Body of pancreas (tissue), 4 donors: Measurements from ENCODE around the gene ANKRD24. TPM values are rescaled to one million over a fixed set of nuclear protein-coding genes. Genes with fewer than 3 reads are reported as not detected.
"Not testable (repeated sequence)": the region's sequence is repeated elsewhere in the genome, so short reads cannot be mapped to it uniquely, and the experiment has no call there.

Source experiments
- ATAC-seq: fragments of 150-250 bp; one replicate; pipeline ENCODE4 v1.9.1; 2016
- DNase-seq, 4 donors: peaks; one replicate each; pipeline ENCODE4 v3.0.0-alpha.2; 2019
- H3K27ac ChIP-seq, 4 donors: fragments of 200-600 bp; sonication (generic); 1 replicate in 3 of 4; 2 replicates in 1 of 4; pipeline versions ENCODE4 v1.5.1 to v1.6.1; 2016 to 2019; ENCODE audit warnings: mild to moderate bottlenecking in 1 of 4, mixed read lengths in 1 of 4, moderate library complexity in 1 of 4
- H3K27me3 ChIP-seq, 2 donors: fragments of 200-600 bp; sonication (generic); one replicate each; pipeline ENCODE4 v1.6.0; 2016; ENCODE audit warnings: mild to moderate bottlenecking in 1 of 2
- H3K36me3 ChIP-seq, 2 donors: fragments of 200-600 bp; sonication (generic); replicated peaks in 1 of 2; 2 replicates each; pipeline ENCODE4 v1.5.1; 2016; ENCODE audit warnings: low read depth in 2 of 2; ENCODE audit not compliant: insufficient read depth in 1 of 2
- H3K4me1 ChIP-seq: fragments of 200-600 bp; sonication (generic); one replicate; pipeline ENCODE4 v1.6.0; 2016
- H3K4me3 ChIP-seq, 2 donors: fragments of 200-600 bp; sonication (generic); 1 replicate in 1 of 2; 2 replicates in 1 of 2; pipeline ENCODE4 v1.5.1; 2016 to 2019
- H3K9me3 ChIP-seq, 3 donors: fragments of 200-600 bp; sonication (generic); 1 replicate in 2 of 3; 2 replicates in 1 of 3; pipeline ENCODE4 v1.5.1; 2016
- CTCF ChIP-seq, 7 experiments: fragments of 450-650 bp in 4 of 7; fragments of 200-600 bp in 3 of 7; sonication (generic) in 3 of 7; IDR thresholded peaks; one replicate each; pipeline ENCODE4 v1.5.1; 2016 to 2019; ENCODE audit warnings: antibody characterized with exemption in 7 of 7
- POLR2A ChIP-seq, 3 donors: fragments of 450-650 bp; IDR thresholded peaks; one replicate each; pipeline ENCODE4 v1.6.1; 2016; ENCODE audit warnings: antibody characterized with exemption in 3 of 3, mild to moderate bottlenecking in 2 of 3
- WGBS, 2 donors: methylation state at CpG; one replicate each; pipeline ENCODE4 v1.1.5; 2017; 5-methylcytosine and 5-hydroxymethylcytosine counted together
- intact Hi-C: fragments of 100-400 bp; cut with DNase I; formaldehyde crosslinking; loops from one replicate; pipeline ENCODE4 v1.15.1; 2023
- total RNA-seq, 2 donors: library from RNA; depleted of rRNA; stranded (reverse); fragments of >200 nt; gene quantifications; one replicate each; pipeline ENCODE4 v1.1.0, GENCODE V29; 2016

ANKRD24 gene
- total RNA-seq, 2 donors from 2014 or later = 2.1 to 3.6 TPM

DNA sequence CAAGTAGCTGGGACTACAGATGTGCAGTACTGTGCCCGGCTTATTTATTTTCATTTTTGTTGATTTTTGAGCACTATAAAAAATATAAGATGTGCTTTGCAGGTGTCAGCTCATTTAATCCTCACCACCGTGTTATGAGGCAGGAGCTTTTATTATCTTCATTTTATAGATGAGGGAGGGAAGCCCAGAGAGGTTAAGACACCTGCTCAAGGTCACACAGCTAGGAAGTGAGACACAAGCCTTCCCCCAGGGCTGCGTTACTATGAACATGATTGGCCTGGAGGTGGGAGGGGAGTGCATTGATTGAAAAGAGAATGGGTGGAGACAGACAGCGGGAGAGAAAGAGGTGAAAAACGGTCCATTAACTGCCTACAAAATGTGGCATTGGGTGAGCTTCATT, 7.2 kb downstream of the ANKRD24 start:
- TF ChIP-seq POLR2A (IDR thresholded peaks at IDR 0.05) (no peak), CTCF (IDR thresholded peaks at IDR 0.05) (no peak)
- ATAC-seq (no peak), DNase-seq (no peak)
- no peaks in the 10 kb centered on the region for H3K9me3 ChIP-seq
- intact Hi-C loops = loop anchor here (10.0 kb wide), 1 partner anchor 185 kb away; the partner anchor contains the start of gene PIAS4
- H3K27me3 ChIP-seq = no peaks in the 10 kb centered on the region
- H3K4me3 ChIP-seq = no peak overlapping the region
- H3K36me3 ChIP-seq = no peaks in the 10 kb centered on the region
- WGBS, 2 donors = 64 to 67% methylated on average over 5 of the region's 5 CpGs
- H3K27ac ChIP-seq = no peak overlapping the region
- peaks cover 5% of the 10 kb centered on the region for H3K4me1 ChIP-seq

DNA sequence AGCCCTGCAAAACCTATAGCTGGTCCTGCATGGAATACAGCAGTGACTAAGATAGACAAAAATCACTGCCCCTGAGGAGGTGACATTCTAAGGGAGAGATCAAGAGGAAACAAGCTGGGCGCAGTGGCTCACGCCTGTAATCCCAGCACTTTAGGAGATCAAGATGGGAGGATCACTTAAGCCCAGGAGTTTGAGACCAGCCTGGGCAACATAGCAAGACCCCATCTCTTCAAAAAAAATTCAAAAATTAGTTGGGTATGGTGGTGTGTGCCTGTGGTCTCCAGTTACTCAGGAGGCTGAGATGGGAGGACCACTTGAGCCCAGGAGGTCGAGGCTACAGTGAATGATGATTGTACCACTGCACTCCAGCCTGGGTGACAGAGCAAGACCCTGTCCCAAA, 10.0 kb downstream of the ANKRD24 start:
- 89 to 94% methylated on average over 3 of the region's 3 CpGs for WGBS, 2 donors
- H3K4me3 ChIP-seq, H3K27ac ChIP-seq, intact Hi-C loops, DNase-seq, ATAC-seq, H3K4me1 ChIP-seq, H3K9me3 ChIP-seq, H3K36me3 ChIP-seq: not testable (repeated sequence)
- peaks cover 0 to 16% of the 10 kb centered on the region in 2 donors for H3K27me3 ChIP-seq

DNA sequence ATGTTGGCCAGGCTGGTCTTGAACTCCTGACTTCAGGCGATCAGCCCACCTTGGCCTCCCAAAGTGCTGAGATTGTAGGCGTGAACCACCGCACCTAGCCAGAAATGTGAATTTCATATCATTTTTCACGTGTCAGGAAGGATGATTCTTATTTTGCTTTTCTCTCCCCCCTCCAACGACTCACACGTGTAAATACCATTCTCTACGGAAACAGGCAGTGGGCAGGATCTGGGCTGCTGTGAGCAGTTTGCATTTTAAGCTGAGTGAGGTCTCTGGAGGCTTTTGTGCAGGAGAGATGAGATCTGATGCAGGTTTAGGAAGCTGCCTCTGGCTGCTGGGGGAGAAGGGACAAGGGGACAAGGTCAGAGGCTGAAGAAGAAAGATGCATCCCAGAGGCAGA, 11.9 kb downstream of the ANKRD24 start:
- no peaks in the 10 kb centered on the region for H3K4me1 ChIP-seq
- 47 to 58% methylated on average over 7 of the region's 7 CpGs for WGBS, 2 donors
- H3K27ac ChIP-seq = no peak overlapping the region
- TF ChIP-seq POLR2A (IDR thresholded peaks at IDR 0.05) = no peak
- TF ChIP-seq CTCF (IDR thresholded peaks at IDR 0.05) = no peak
- no peaks in the 10 kb centered on the region for H3K9me3 ChIP-seq
- DNase-seq = no peak
- intact Hi-C loops = no loop called here
- no peak for ATAC-seq
- no peaks in the 10 kb centered on the region for H3K36me3 ChIP-seq
- peaks cover 0 to 18% of the 10 kb centered on the region in 2 donors for H3K27me3 ChIP-seq
- H3K4me3 ChIP-seq = no peak overlapping the region

- H3K27ac ChIP-seq = no peak overlapping the region
- TF ChIP-seq CTCF (IDR thresholded peaks at IDR 0.05) = no peak
- TF ChIP-seq POLR2A (IDR thresholded peaks at IDR 0.05) = no peak
- no peak overlapping the region for H3K4me3 ChIP-seq
- no peaks in the 10 kb centered on the region for H3K36me3 ChIP-seq
- 70 to 75% methylated on average over 8 of the region's 8 CpGs for WGBS, 2 donors
- no peaks in the 10 kb centered on the region for H3K9me3 ChIP-seq
- ATAC-seq (no peak), DNase-seq (no peak)
- no peaks in the 10 kb centered on the region for H3K4me1 ChIP-seq
- H3K27me3 ChIP-seq = peaks cover 0 to 18% of the 10 kb centered on the region in 2 donors
- intact Hi-C loops = no loop called here
These were observed 13.5 kb downstream of the ANKRD24 start for GRCh38 chr19:4196009-4196408.

DNA sequence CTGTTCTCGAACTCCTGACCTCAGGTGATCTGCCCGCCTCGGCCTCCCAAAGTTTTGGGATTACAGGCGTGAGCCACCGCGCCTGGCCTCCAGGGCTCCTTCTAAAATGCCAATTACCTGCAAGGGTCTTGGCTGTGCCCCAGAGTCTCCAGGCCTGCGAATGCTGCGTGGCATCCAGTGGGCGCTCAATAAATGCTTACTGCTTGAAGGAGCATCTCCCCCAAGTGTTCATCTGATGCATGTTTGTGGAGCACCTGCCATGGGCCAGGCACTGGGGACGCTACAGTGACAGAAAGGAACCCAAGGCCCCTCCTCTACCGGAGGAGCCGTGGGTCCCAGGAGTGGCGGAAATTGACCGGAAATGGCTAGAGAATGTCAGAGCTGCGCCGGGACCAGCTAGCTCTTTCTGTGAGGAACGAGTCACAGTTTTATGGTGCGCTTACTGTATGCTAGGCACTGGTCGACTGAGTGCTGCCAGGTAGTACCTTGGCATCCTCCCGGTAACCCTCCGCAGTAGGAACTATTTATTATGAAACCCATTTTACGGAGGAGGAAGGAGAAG, 14.2 kb downstream of the ANKRD24 start:
- no peaks in the 10 kb centered on the region for H3K4me1 ChIP-seq
- H3K9me3 ChIP-seq = no peaks in the 10 kb centered on the region
- H3K4me3 ChIP-seq = no peak overlapping the region
- intact Hi-C loops = no loop called here
- peaks cover 0 to 18% of the 10 kb centered on the region in 2 donors for H3K27me3 ChIP-seq
- WGBS, 2 donors = 85 to 89% methylated on average over 16 to 22 of the region's 22 CpGs
- TF ChIP-seq POLR2A (IDR thresholded peaks at IDR 0.05) (no peak), CTCF (IDR thresholded peaks at IDR 0.05) (no peak)
- no peaks in the 10 kb centered on the region for H3K36me3 ChIP-seq
- ATAC-seq (no peak), DNase-seq (no peak)
- no peak overlapping the region for H3K27ac ChIP-seq
